Daoy (cell line): ENCODE data around the gene EDARADD. TPM values are rescaled to one million over a fixed set of nuclear protein-coding genes. Genes with fewer than 3 reads are reported as not detected.
A peak's percentile ranks its signal among the peaks of the same experiment; 100 is the strongest.
"Not testable (repeated sequence)": the region's sequence is repeated elsewhere in the genome, so short reads cannot be mapped to it uniquely, and the experiment has no call there.

Experiments
- DNase-seq: peaks from one replicate; pipeline ENCODE4 v3.0.0-alpha.2; 2015; ENCODE audit warnings: low read depth
- total RNA-seq: library from RNA; depleted of rRNA; stranded (reverse); fragments of >200 nt; shearing (Covaris generic); gene quantifications from 2 replicates; pipeline ENCODE4 v1.2.3, GENCODE V29; 2014

The EDARADD gene
- total RNA-seq, 1 experiment from 2014 or later: 2.7 TPM

DNA sequence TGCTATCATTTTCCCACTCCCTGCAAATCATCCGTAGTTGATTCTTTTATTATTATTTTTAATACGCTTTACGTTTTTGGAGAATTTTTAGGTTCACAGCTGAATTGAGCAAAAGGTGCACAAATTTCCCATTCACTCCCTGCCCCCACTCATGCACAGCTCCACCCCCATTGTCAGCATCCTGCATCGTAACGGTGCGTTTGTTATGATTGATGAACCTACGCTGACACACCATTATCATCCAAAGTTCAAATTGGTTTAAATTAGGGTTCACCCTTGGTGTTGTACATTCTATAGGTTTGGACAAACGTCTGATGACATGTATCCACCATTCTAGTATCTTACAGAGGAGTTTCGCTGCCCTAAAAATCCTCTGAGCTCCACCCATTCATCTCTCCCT is 44.5 kb downstream of the EDARADD start:
- DNase-seq: no peak

DNA sequence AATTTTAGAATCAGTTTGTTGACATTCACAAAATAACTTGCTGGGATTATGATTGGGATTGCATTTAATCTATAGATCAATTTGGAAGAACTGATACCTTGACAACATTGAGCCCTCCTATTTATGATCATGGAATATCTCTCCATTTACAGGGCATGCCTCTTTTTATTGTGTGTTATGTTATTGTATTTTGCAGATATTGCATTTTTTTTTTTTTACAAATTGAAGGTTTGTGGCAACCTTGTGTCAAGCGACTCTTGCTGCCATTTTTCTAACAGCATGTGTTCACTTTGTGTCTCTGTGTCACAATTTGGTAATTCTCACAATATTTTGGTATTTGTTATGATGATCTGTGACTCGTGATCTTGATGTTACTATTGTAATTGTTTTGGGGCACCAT is 46.3 kb downstream of the EDARADD start:
- no peak for DNase-seq

GRCh38 chr1:236450779-236451178 is 56.7 kb downstream of the EDARADD start:
- DNase-seq: no peak

GRCh38 chr1:236451796-236452373 is 57.8 kb downstream of the EDARADD start:
- peak; percentile 31 for DNase-seq

- DNase-seq: no peak
Observed at GRCh38 chr1:236455243-236455642, 61.2 kb downstream of the EDARADD start.

DNA sequence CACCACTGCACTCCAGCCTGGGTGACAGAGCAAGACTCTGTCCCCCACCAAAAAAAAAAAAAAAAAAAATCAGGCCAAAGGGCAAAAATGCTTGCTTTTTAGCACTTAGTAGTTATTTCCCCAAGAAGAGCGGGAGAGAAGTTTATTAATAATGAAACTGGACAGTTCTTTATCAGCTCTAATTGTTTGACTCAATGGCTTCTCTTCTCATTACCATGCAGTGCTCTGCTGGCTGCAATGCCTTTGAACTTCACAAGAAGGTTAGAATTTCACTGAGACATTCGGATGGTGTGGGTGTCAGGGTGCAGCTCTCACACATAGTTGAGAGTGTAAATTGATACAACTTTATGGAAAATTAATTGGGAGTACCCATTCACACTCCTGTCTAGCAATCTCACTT is 63.7 kb downstream of the EDARADD start:
- no peak for DNase-seq

DNA sequence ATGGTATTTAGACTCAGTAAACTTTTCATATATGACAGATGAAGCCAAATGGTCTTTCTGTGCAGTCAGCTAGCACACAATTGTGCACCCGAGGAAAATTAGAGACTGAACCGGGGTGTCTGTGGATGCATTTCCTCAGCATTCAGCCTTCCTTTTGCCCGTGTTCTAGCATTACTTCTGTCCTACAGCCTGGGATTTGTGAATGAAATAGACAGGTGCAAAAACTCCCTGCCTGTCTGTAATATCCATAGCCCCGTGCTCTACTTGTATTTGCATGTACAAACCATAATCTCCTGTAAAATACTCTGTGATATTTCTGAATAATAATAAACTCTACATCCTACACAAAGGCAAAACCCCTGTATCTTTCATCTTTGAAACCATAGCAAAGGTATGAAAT is 64.9 kb downstream of the EDARADD start:
- DNase-seq: no peak

GRCh38 chr1:236460103-236460502 is 66.0 kb downstream of the EDARADD start:
- DNase-seq: no peak

DNA sequence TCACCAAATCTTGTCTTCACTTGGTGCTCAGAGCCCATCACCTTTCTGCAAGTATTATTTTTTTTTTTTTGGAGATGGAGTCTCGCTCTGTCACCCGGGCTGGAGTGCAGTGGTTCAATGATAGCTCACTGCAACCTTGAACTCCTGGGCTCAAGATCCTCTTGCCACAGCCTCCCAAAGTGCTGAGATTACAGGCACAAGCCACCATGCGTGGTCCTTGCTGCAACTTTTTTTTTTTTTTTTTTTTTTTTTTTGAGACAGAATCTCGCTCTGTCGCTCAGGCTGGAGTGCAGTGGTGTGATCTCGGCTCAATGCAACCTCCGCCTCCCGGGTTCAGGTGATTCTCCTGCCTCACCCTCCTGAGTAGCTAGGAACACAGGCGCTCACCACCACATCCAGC is 70.1 kb downstream of the EDARADD start:
- DNase-seq: not testable (repeated sequence)

DNA sequence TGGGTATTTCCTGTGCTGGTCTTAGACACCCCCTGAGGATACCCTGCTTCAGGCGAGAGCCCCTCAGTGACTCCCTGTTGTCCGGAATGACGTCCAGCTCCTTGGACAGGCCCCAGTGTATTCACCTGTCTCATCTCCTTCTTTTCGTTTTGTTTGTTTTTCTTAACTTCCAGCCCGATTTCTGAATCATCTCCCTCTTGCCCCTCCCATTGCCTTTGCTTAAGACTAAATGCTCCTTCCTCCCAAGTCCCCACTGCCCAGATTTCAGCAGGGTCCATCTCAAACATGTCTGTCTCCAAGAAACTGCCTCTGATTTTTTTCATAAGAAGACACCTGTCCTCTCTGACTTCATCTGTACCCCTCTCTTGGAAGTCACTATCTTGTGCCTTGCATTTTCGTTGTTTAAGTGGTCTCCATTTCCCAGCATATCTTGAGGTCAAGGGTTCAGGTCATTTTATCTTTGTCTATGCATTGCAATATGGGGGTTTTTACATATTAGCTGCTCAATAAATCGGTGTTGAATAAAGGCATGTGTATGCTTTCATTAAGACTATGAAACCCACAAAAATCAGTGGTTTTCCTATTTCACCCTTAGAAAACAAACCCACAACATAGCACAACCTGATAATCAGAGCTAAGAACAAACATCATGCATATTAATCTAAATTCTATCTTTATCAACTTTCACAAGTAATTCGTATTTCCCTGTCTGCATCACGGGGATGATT is 71.3 kb downstream of the EDARADD start:
- DNase-seq: no peak

- no peak for DNase-seq
Observed at GRCh38 chr1:236465959-236466303, 71.8 kb downstream of the EDARADD start.

DNA sequence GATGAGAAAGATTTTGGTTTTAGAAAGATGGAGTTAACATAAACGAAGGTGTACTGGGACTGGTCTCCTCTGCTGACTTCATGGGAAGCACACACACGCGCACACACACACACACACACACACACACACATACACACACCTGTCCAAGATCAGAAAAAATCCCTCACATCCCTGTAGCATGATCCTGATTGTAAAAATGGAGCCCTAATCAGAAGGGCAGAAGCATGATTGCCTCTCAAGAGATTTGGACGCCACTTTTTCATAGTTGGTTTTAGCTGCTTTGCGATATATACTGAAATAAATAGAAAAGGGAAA is 73.2 kb downstream of the EDARADD start:
- no peak for DNase-seq

DNA sequence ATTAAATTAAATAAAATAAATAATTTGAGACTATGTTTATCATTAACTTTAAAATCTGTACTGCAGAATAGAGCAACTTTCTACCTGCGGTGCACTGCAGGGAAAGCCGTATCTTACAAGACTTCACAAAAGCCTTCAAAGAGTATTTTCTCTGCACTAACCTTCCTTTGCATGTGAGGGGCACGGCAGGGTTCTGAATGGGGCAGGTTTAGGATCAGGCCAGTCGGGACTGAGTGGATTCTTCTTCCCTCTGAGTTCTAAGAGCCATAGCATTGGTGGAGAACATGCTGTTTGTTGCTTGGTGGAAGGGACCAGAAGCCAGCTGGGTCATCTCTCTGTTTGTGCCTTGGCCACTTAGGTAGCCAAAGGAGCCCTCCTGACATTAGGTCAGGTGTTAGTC is 74.5 kb downstream of the EDARADD start:
- no peak for DNase-seq

- no peak for DNase-seq
Observed at GRCh38 chr1:236469466-236469865, 75.4 kb downstream of the EDARADD start.

- no peak for DNase-seq
Observed at GRCh38 chr1:236471096-236471495, 77.0 kb downstream of the EDARADD start.

GRCh38 chr1:236471653-236472052 is 77.6 kb downstream of the EDARADD start:
- peak; percentile 14 for DNase-seq

- no peak for DNase-seq
Observed at GRCh38 chr1:236472850-236473788, 79.0 kb downstream of the EDARADD start.

- no peak for DNase-seq
Observed at GRCh38 chr1:236476019-236476418, 81.9 kb downstream of the EDARADD start.

DNA sequence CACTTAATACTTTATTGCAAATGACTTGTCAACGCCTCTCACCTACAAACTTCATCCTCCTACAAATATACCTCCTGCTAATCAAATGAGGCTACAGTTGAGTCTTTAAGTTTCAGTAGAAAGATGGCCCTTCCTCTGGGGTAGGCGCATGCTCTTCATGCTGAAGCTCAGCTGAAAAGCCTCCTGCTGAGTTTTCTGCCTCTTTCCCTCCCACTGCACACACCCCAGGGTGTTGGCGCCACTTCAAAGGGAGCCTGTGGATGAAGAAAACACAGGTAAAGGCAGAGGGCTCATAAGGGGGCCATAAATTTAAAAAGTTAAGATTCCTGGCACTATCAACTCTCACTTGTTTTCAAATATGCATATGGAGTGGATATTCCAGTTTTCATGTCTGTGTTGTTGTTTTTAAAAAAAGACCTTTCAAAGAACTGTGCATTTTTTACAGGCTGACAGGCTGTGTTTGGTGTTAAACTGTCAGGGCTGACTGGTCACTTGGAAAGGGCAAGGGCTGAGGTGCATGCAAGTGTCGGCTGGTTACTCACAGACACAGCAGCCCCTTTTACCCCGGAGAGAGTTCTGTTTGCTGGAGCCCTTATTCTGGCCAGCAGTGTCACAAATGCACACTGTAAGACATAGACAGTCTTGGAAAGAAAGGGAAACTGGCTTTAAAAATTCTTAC is 86.8 kb downstream of the EDARADD start:
- DNase-seq: no peak

- DNase-seq: no peak
Observed at GRCh38 chr1:236484310-236484971, 90.4 kb downstream of the EDARADD start.

- DNase-seq: no peak
Observed at GRCh38 chr1:236486356-236487002, 92.4 kb downstream of the EDARADD start.
